H7 (cell line): ENCODE data around the gene SMIM31. TPM values are rescaled to one million over a fixed set of nuclear protein-coding genes. Genes with fewer than 3 reads are reported as not detected.

Source experiments
- DNase-seq: peaks from one replicate; pipeline ENCODE4 v3.0.0; 2012
- H3K27me3 ChIP-seq: 2 replicates; pipeline ENCODE4 v1.6.0; 2011; ENCODE audit warnings: mild to moderate bottlenecking, low read length; ENCODE audit not compliant: control insufficient read depth, insufficient read depth
- H3K36me3 ChIP-seq: replicated peaks from 2 replicates; pipeline ENCODE4 v1.5.1; 2011; ENCODE audit warnings: low read length; ENCODE audit not compliant: control insufficient read depth, insufficient read depth
- H3K4me3 ChIP-seq: 2 replicates; pipeline ENCODE4 v1.5.1; 2011; ENCODE audit warnings: low read depth, mild to moderate bottlenecking, control low read depth, low read length, moderate library complexity; ENCODE audit not compliant: insufficient read depth
- total RNA-seq: library from RNA; depleted of rRNA; stranded (reverse); fragments of >200 nt; shearing (Covaris generic); gene quantifications from 2 replicates; pipeline ENCODE4 v1.2.3, GENCODE V29; 2014; rRNA removed

Gene SMIM31
- total RNA-seq = not detected in 2 replicates

DNA sequence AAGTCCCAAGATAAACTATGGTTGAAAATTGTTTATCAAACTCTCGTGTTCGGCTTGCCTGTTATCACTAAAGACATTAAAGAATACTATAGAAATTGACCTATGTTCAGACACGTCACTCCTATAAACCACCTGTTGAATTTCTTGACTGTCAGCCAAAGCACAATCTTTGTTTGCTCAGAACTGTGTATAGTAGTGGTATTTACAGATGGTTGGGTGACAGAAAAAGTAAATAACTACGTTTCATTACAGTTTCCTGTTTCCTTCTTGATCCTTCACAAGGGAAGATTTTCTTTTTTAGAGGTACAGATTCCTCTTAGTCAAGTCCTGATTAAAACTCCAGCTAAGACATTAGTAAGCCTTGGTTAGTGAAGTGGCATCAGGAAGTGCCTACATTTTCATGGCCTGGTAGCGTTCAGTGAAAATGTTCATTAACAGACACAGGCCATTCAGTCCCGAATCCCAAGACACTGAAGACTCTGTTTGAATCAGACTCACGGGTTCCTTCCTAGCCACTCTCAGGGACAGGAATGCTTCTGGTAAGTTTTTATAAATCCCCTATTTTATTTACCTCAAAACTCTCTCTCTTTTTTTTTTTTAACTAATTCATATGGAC, at the start of gene SMIM31:
TSS of gene SMIM31 (plus strand) at position 259 of the 616 bp plus-strand sequence. CDS start 16,313 bp downstream, outside the sequence.
- H3K27me3 ChIP-seq = no peaks in the 10 kb centered on the region
- H3K4me3 ChIP-seq = no peak within 1 kb of the TSS
- DNase-seq = no peak
- H3K36me3 ChIP-seq = no peaks in the 10 kb centered on the region

GRCh38 chr4:164706675-164707074, 47.3 kb upstream of the SMIM31 start:
- peak; percentile 20 for DNase-seq

GRCh38 chr4:164716901-164717300, 37.0 kb upstream of the SMIM31 start:
- Histone ChIP-seq H3K36me3 (no peaks in the 10 kb centered on the region), H3K4me3 (no peak overlapping the region), H3K27me3 (no peaks in the 10 kb centered on the region)
- peak; percentile 37 for DNase-seq

More at GRCh38 chr4:164706675-164707074, 47.3 kb upstream of the SMIM31 start:
- Histone ChIP-seq H3K27me3 (no peaks in the 10 kb centered on the region), H3K4me3 (no peak overlapping the region), H3K36me3 (no peaks in the 10 kb centered on the region)

- no peak for DNase-seq
Measured at GRCh38 chr4:164718827-164719226, 35.1 kb upstream of the SMIM31 start.

GRCh38 chr4:164725066-164725465, 28.9 kb upstream of the SMIM31 start:
- Histone ChIP-seq H3K27me3 (no peaks in the 10 kb centered on the region), H3K36me3 (no peaks in the 10 kb centered on the region), H3K4me3 (no peak overlapping the region)
- DNase-seq = no peak

More at GRCh38 chr4:164718827-164719226, 35.1 kb upstream of the SMIM31 start:
- no peaks in the 10 kb centered on the region for H3K27me3 ChIP-seq
- no peak overlapping the region for H3K4me3 ChIP-seq
- no peaks in the 10 kb centered on the region for H3K36me3 ChIP-seq

DNA sequence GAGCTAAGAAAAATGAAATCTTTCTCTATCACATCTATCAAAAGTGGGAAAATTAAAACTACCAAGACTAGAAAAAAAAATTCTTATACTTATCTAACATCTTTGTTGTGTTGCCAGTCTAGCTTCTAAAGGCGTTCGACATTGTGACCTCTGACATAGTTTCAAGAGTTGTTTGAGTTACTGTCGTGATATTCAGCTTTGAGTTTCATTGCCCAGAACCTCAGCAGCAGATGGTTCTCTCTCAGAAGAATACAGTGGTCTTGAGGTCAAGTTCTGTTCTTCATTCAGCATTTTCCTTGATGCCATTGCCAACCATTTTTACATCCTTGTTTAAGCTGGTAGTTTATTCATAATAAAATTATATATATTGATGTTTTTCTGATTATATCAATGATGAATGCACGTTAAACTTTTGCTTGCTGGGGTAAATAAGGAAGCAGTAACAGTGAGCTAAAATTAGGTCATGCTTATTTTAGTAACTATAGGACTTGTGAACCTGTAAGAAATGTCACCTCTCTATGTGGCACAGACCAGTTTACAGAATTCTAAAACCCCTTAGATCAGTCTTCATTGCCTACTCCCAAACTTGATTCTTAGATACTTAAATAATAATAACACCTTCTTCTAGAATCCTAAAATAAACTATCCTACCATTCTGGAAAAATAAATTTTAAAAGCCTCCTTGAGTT, 23.1 kb upstream of the SMIM31 start:
- no peak for DNase-seq
- no peaks in the 10 kb centered on the region for H3K36me3 ChIP-seq
- no peaks in the 10 kb centered on the region for H3K27me3 ChIP-seq
- H3K4me3 ChIP-seq = no peak overlapping the region

DNA sequence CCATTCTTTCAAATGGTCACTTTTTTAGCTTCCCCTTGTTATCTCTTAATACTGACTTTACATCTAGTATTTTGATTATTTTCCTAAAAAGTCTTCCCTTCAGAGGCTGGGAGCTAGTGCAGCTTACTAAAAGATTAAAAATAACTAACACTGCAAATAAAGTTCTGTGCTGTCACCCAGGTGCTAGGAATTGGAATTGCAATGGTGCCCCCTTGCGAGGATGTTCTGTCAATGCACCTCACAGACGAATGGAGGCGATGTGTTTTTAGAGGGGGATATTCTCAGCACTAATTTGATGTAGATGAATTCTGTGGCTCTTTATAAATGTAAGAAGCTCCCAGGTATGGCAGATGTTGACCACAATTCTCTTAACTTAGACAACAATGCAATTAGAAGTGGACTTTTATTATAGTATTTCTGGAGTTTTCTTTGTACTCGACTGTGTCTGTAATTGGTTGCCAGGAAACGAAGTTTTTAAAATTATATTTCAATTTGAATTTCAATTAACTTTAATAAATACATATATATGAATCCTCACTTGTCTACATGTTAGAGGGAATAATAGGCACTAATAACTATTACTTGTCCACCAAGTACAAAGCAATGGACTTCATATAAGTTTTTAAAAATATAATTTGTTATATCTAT, 22.0 kb upstream of the SMIM31 start:
- Histone ChIP-seq H3K36me3 (no peaks in the 10 kb centered on the region), H3K27me3 (no peaks in the 10 kb centered on the region), H3K4me3 (no peak overlapping the region)
- DNase-seq = peak; percentile 56

- no peaks in the 10 kb centered on the region for H3K36me3 ChIP-seq
- no peak overlapping the region for H3K4me3 ChIP-seq
- no peak for DNase-seq
- H3K27me3 ChIP-seq = no peaks in the 10 kb centered on the region
Measured at GRCh38 chr4:164734484-164734883, 19.4 kb upstream of the SMIM31 start.

- Histone ChIP-seq H3K4me3 (no peak overlapping the region), H3K27me3 (no peaks in the 10 kb centered on the region), H3K36me3 (no peaks in the 10 kb centered on the region)
- no peak for DNase-seq
Measured at GRCh38 chr4:164748375-164748774, 5.6 kb upstream of the SMIM31 start.

DNA sequence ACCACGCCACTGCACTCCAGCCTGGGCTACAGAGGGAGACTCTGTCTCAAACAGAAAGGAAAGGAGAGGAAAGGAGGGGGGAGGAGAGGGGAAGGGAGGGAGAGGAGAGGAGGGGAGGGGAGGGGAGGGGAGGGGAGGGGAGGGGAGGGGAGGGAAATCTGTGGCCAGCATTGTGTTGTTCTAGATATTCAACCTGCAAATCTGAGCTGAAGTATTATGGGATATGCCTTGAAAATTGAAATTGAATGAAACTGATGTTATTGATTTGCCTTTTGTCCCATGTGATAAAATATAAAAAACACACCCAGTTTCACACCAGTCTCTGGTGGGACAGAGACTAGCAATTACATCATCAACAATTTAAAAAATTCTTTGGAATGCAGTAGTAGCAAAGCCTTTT, 1.5 kb downstream of the SMIM31 start:
- H3K4me3 ChIP-seq = no peak overlapping the region
- H3K27me3 ChIP-seq = no peaks in the 10 kb centered on the region
- H3K36me3 ChIP-seq = no peaks in the 10 kb centered on the region
- no peak for DNase-seq

DNA sequence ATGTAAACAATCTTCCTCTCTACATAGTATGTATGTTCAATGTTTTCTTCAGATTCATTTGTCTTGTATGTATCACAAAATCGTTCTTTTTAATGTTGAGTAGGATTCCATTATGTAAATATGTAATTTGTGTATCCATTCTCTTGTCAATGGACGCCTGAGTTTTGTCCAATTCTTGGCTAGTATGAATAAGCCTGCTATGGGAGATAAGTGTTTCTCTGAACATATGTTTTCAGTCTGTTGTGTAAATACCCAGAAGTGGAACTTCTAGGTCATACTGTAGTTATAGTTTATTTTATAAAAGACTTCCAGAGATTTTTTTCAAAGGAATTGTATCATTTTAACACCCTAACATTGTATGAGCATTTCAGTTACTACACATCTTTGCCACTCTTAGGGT, 2.8 kb downstream of the SMIM31 start:
- no peaks in the 10 kb centered on the region for H3K27me3 ChIP-seq
- no peak for DNase-seq
- no peaks in the 10 kb centered on the region for H3K36me3 ChIP-seq
- H3K4me3 ChIP-seq = no peak overlapping the region

DNA sequence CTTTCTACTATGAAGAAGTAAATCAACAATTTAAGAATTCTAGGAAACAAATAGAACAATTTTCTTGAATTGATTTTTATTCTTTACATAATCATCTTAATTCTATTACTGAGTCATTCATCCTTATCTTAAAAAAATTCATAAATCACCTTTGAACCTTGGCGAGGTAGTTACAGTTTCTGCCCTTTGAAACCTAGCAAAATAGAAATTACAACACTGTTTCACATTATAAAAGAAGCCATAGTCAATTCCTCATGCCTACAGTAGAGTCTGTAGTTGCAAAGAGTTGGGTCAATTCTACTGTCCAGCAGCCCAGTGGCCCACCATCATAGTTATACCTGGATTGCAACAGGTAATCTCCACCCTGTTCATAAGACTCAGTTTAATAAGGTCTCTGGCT, 7.3 kb downstream of the SMIM31 start:
- DNase-seq = no peak
- no peaks in the 10 kb centered on the region for H3K27me3 ChIP-seq
- H3K36me3 ChIP-seq = no peaks in the 10 kb centered on the region
- H3K4me3 ChIP-seq = no peak overlapping the region

- H3K4me3 ChIP-seq = no peak overlapping the region
- DNase-seq = no peak
- H3K27me3 ChIP-seq = no peaks in the 10 kb centered on the region
- no peaks in the 10 kb centered on the region for H3K36me3 ChIP-seq
Measured at GRCh38 chr4:164761746-164762275, 7.9 kb downstream of the SMIM31 start.

DNA sequence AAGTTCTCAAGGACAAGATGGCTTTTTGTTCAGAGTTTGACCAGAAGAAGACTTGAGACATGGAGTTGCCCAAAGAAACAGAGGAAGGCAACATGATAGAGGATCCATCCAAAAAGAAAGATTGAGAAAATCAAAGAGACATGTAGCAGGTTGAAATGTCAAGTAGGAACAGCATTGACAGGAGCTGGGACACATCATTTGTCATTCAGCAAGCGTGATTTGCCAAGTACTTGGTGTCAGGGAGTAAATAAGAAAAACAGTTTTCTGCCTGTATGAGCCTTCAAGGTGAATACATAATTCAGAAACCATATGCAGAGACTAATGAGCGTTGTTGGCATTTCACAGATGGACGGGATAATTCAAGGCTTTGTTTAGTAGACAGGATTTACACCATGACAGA, 11.2 kb downstream of the SMIM31 start:
- H3K4me3 ChIP-seq = no peak overlapping the region
- H3K36me3 ChIP-seq = no peaks in the 10 kb centered on the region
- no peak for DNase-seq
- no peaks in the 10 kb centered on the region for H3K27me3 ChIP-seq

GRCh38 chr4:164765833-164766232, 11.9 kb downstream of the SMIM31 start:
- Histone ChIP-seq H3K36me3 (no peaks in the 10 kb centered on the region), H3K27me3 (no peaks in the 10 kb centered on the region), H3K4me3 (no peak overlapping the region)

More at GRCh38 chr4:164765833-164766232, 11.9 kb downstream of the SMIM31 start:
- no peak for DNase-seq
